Activated CD8-positive, alpha-beta T cell treated with anti-CD3 and anti-CD28 coated beads for 36 hours (primary cell): ENCODE measurements around the gene IFNL4. TPM values are rescaled to one million over a fixed set of nuclear protein-coding genes. Genes with fewer than 3 reads are reported as not detected.

Experiments
- ATAC-seq: fragments of 200-7000 bp; cut with Tn5 transposase; one replicate; pipeline ENCODE4 v1.10.0; 2021; ENCODE audit warnings: mild to moderate bottlenecking, moderate library complexity
- CTCF ChIA-PET: fragments of 350-600 bp; sonication (Branson Sonifier 250); formaldehyde crosslinking; loops from one replicate; lab custom pipeline; 2021; ENCODE audit warnings: antibody characterized with exemption; lab: Charles Lee
- POLR2A ChIA-PET: fragments of 350-600 bp; sonication (Branson Sonifier 250); formaldehyde crosslinking; loops from one replicate; lab custom pipeline; 2021; ENCODE audit warnings: antibody characterized with exemption; lab: Charles Lee
- DNase-seq: peaks from one replicate; pipeline ENCODE4 v3.0.0-alpha.2; 2020
- H3K27ac Mint-ChIP-seq: one replicate; pipeline ENCODE4 v1.8.0; 2021; ENCODE audit warnings: mild to moderate bottlenecking, mixed read lengths
- H3K27me3 Mint-ChIP-seq: one replicate; pipeline ENCODE4 v1.8.0; 2021; ENCODE audit warnings: mixed read lengths
- H3K36me3 Mint-ChIP-seq: one replicate; pipeline ENCODE4 v1.8.0; 2021; ENCODE audit warnings: low read depth, mixed read lengths
- H3K4me1 Mint-ChIP-seq: one replicate; pipeline ENCODE4 v1.8.0; 2021; ENCODE audit warnings: low read depth, mixed read lengths
- H3K4me3 Mint-ChIP-seq: one replicate; pipeline ENCODE4 v1.8.0; 2021; ENCODE audit warnings: mild to moderate bottlenecking, moderate library complexity, mixed read lengths
- H3K9me3 Mint-ChIP-seq: one replicate; pipeline ENCODE4 v1.8.0; 2021; ENCODE audit warnings: mixed read lengths
- CTCF ChIP-seq: fragments of 200-600 bp; IDR thresholded peaks from one replicate; pipeline ENCODE4 v1.8.0; 2022; ENCODE audit warnings: antibody characterized with exemption, mild to moderate bottlenecking
- intact Hi-C: fragments of 100-400 bp; cut with micrococcal nuclease; formaldehyde crosslinking; loops from one replicate; pipeline ENCODE4 v1.10.0; 2022
- total RNA-seq, 2 experiments: library from RNA; stranded (reverse); gene quantifications; one replicate each; pipeline ENCODE4 v1.2.3, GENCODE V29; 2021

Gene IFNL4
- total RNA-seq, 2 experiments from 2014 or later, result not detected

DNA sequence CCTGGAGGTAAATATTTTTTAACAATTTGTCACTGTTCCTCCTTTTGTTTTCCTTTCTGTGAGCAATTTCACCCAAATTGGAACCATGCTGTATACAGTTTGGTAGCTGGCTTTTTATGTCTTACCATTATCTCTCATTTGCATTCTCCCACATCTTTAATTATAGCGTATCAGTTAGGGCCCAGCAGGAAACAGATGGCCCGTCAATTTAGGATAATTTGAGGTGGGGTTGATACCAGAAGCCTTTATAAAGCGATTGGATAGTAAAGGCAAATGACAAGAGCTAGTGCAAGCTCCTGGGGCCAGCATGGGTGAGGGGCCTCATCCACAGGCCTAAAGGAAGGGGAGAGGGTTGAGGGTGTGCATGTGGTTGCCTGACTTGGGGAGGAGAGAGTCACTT is 3.8 kb upstream of the IFNL4 start:
- Mint-ChIP-seq H3K4me1 (no peaks in the 10 kb centered on the region), H3K9me3 (no peaks in the 10 kb centered on the region), H3K27me3 (peaks cover 1% of the 10 kb centered on the region), H3K36me3 (no peaks in the 10 kb centered on the region), H3K27ac (no peak overlapping the region), H3K4me3 (no peak overlapping the region)
- intact Hi-C loops, result no loop called here
- ChIA-PET CTCF (interaction anchor here (1.1 kb wide), 1 partner anchor 10 kb away, joined by 3 read pairs; no protein-coding TSS in a partner anchor), POLR2A (no interaction called here)
- TF ChIP-seq CTCF, result no peak
- DNase-seq (no peak), ATAC-seq (no peak)

DNA sequence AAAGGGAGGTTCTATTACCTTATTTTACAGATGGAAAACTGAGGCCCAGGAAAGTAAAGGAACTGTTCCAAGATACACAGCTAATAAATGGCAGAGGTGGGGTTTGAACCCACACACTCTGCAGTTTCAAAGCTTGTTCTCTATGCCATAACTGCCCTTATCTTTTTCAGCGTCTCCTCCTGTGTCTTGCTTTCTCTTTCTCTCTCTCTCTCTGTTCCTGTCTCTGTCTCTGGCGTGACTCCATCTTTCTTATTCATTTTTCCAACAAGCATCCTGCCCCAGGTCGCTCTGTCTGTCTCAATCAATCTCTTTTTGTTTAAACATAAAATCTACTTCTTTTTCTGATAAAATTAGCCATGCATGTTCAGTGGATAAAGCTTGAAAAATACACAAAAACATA is 3.2 kb upstream of the IFNL4 start:
- ATAC-seq (no peak), DNase-seq (no peak)
- H3K4me1 Mint-ChIP-seq, result peaks cover 2% of the 10 kb centered on the region
- H3K4me3 Mint-ChIP-seq, result no peak overlapping the region
- CTCF ChIA-PET, result interaction anchor here (1.1 kb wide), 1 partner anchor 10 kb away, joined by 3 read pairs; no protein-coding TSS in a partner anchor
- H3K27me3 Mint-ChIP-seq, result peaks cover 5% of the 10 kb centered on the region
- POLR2A ChIA-PET, result no interaction called here
- intact Hi-C loops, result no loop called here
- no peak overlapping the region for H3K27ac Mint-ChIP-seq
- TF ChIP-seq CTCF, result no peak
- no peaks in the 10 kb centered on the region for H3K9me3 Mint-ChIP-seq
- no peaks in the 10 kb centered on the region for H3K36me3 Mint-ChIP-seq

GRCh38 chr19:39251081-39251480 is 2.4 kb upstream of the IFNL4 start:
- no peak for DNase-seq
- H3K36me3 Mint-ChIP-seq, result no peaks in the 10 kb centered on the region
- H3K9me3 Mint-ChIP-seq, result no peaks in the 10 kb centered on the region
- no peak overlapping the region for H3K27ac Mint-ChIP-seq
- H3K4me1 Mint-ChIP-seq, result peaks cover 2% of the 10 kb centered on the region
- no peak for ATAC-seq
- H3K27me3 Mint-ChIP-seq, result peaks cover 6% of the 10 kb centered on the region
- intact Hi-C loops, result no loop called here
- no peak for TF ChIP-seq CTCF
- ChIA-PET POLR2A (no interaction called here), CTCF (no interaction called here)
- no peak overlapping the region for H3K4me3 Mint-ChIP-seq

DNA sequence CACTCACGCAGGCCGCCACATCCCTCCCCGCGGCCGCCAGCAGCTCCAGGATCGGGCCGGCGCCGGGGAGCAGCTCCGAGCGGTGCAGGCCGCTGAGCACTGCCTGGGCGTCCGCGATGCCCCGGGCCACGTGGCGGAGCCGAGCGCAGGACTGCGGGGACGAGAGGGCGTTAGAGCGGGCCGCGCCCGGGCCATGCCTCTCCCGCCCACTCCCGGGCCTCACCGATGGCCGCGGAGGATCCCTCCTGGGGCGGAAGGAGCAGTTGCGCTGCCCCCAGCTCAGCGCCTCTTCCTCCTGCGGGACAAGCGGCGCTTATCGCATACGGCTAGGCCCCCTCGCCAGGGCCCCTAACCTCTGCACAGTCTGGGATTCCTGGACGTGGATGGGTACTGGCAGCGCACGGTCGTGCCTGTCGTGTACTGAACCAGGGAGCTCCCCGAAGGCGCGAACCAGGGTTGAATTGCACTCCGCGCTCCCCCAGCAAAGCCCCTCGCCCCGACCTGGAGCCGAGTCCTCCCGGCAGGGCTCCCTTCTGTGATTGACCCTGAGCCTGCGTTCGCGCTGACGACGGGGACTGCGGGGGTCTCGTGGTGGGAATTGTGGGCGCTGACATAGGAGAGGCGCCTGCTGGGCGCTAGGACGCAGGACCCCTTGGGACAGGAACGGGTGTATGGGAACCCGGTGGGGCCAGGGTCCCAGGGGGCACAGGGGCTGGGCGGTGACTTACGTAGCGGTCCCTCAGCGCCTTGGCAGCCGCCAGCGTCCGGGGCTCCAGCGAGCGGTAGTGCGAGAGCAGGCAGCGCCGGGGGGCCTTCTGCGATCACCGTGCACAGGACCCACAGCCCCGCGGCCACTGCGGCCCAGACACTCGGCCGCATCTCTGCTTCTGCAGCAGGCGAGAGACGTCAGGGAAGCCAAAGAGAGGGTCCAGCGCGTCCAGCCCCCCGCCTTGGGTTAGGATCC is 673 bp downstream of the IFNL4 start:
- DNase-seq (no peak), ATAC-seq (peak; percentile 49)
- Mint-ChIP-seq H3K27ac (no peak overlapping the region), H3K9me3 (no peaks in the 10 kb centered on the region), H3K36me3 (no peaks in the 10 kb centered on the region), H3K27me3 (peaks cover 6% of the 10 kb centered on the region), H3K4me3 (no peak overlapping the region), H3K4me1 (peaks cover 2% of the 10 kb centered on the region)
- POLR2A ChIA-PET, result interaction anchor here (1.0 kb wide), 1 partner anchor 10 kb away, joined by 3 read pairs; no protein-coding TSS in a partner anchor
- intact Hi-C loops, result no loop called here
- CTCF ChIA-PET, result no interaction called here
- no peak for TF ChIP-seq CTCF
